ENCODE results near the gene IZUMO1.

DNA sequence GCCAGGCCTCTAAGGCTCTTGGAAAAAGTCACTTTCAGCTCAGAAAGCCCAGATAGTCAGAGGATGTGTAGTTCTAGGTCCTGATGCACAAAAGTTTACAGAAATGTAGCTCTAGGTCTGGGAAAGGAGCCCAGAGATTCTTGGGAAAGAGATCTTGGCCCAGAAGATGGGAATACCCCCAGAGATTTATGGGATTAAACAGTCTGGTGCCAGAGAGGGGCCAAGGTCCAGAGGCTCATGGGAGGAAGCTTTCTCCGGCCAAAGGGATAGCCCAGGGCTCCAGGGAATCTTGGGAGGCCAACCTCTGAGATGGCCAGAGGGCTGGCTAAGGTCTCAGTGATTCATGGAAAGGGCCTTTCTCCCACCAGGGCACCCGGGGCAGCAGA lies 49.0 kb upstream of the IZUMO1 start:
- TF ChIP-seq, protein P1, sequence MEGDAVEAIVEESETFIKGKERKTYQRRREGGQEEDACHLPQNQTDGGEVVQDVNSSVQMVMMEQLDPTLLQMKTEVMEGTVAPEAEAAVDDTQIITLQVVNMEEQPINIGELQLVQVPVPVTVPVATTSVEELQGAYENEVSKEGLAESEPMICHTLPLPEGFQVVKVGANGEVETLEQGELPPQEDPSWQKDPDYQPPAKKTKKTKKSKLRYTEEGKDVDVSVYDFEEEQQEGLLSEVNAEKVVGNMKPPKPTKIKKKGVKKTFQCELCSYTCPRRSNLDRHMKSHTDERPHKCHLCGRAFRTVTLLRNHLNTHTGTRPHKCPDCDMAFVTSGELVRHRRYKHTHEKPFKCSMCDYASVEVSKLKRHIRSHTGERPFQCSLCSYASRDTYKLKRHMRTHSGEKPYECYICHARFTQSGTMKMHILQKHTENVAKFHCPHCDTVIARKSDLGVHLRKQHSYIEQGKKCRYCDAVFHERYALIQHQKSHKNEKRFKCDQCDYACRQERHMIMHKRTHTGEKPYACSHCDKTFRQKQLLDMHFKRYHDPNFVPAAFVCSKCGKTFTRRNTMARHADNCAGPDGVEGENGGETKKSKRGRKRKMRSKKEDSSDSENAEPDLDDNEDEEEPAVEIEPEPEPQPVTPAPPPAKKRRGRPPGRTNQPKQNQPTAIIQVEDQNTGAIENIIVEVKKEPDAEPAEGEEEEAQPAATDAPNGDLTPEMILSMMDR (IDR thresholded peaks at IDR 0.05; ENCODE audit: low read depth, low read length) = no peak
- no peak for TF ChIP-seq MYC (IDR thresholded peaks at IDR 0.05; ENCODE audit: low read depth, low read length)
- TF ChIP-seq POLR2A (IDR thresholded peaks at IDR 0.05; ENCODE audit: extremely low read depth, insufficient read length) = no peak
- TF ChIP-seq, protein P2, sequence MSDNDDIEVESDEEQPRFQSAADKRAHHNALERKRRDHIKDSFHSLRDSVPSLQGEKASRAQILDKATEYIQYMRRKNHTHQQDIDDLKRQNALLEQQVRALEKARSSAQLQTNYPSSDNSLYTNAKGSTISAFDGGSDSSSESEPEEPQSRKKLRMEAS (IDR thresholded peaks at IDR 0.05; ENCODE audit: low read depth, low read length) = no peak
